ENCODE data around the gene APCS.

APCS gene

GRCh38 chr1:159587461-159587951, at the start of gene APCS:
APCS (plus strand) TSS chr1:159587826; CDS start chr1:159587922, 96 bp downstream.
- H3K4me3 ChIP-seq (ENCODE audit: low read depth in 1 of 2, low read length in 2 of 2): no peak within 1 kb of the TSS
- no peak within 1 kb of the TSS for H3K27ac ChIP-seq (ENCODE audit: low read depth, low read length)

GRCh38 chr1:159548126-159548525, 39.5 kb upstream of the APCS start:
- Histone ChIP-seq H3K9me3 (ENCODE audit: control insufficient read depth in 1 of 2, low read length in 2 of 2) (no peaks in the 10 kb centered on the region), H3K4me1 (ENCODE audit: control insufficient read depth in 1 of 2, insufficient read depth in 2 of 2, low read length in 2 of 2) (no peaks in the 10 kb centered on the region), H3K9ac (ENCODE audit: low read depth in 1 of 2, low read length in 2 of 2) (no peak overlapping the region), H3K27me3 (ENCODE audit: control insufficient read depth in 1 of 2, insufficient read depth in 2 of 2, low read length in 2 of 2) (no peaks in the 10 kb centered on the region), H3K4me3 (ENCODE audit: low read depth in 1 of 2, low read length in 2 of 2) (no peak overlapping the region), H3K36me3 (ENCODE audit: control insufficient read depth in 1 of 2, insufficient read depth in 2 of 2, low read length in 2 of 2) (no peaks in the 10 kb centered on the region), H3K27ac (ENCODE audit: low read depth, low read length) (no peak overlapping the region)

More at GRCh38 chr1:159587461-159587951, at the start of gene APCS:
- Histone ChIP-seq H3K9me3 (ENCODE audit: control insufficient read depth in 1 of 2, low read length in 2 of 2) (no peaks in the 10 kb centered on the region), H3K27me3 (ENCODE audit: control insufficient read depth in 1 of 2, insufficient read depth in 2 of 2, low read length in 2 of 2) (no peaks in the 10 kb centered on the region), H3K4me1 (ENCODE audit: control insufficient read depth in 1 of 2, insufficient read depth in 2 of 2, low read length in 2 of 2) (no peaks in the 10 kb centered on the region), H3K36me3 (ENCODE audit: control insufficient read depth in 1 of 2, insufficient read depth in 2 of 2, low read length in 2 of 2) (no peaks in the 10 kb centered on the region), H3K9ac (ENCODE audit: low read depth in 1 of 2, low read length in 2 of 2) (no peak within 1 kb of the TSS)

- H3K4me1 ChIP-seq (ENCODE audit: control insufficient read depth in 1 of 2, insufficient read depth in 2 of 2, low read length in 2 of 2): no peaks in the 10 kb centered on the region
- no peak overlapping the region for H3K27ac ChIP-seq (ENCODE audit: low read depth, low read length)
- H3K4me3 ChIP-seq (ENCODE audit: low read depth in 1 of 2, low read length in 2 of 2): no peak overlapping the region
- no peaks in the 10 kb centered on the region for H3K9me3 ChIP-seq (ENCODE audit: control insufficient read depth in 1 of 2, low read length in 2 of 2)
- no peak overlapping the region for H3K9ac ChIP-seq (ENCODE audit: low read depth in 1 of 2, low read length in 2 of 2)
- no peaks in the 10 kb centered on the region for H3K27me3 ChIP-seq (ENCODE audit: control insufficient read depth in 1 of 2, insufficient read depth in 2 of 2, low read length in 2 of 2)
- H3K36me3 ChIP-seq (ENCODE audit: control insufficient read depth in 1 of 2, insufficient read depth in 2 of 2, low read length in 2 of 2): no peaks in the 10 kb centered on the region
These were observed 33.4 kb upstream of the APCS start for GRCh38 chr1:159554261-159554660.

- Histone ChIP-seq H3K9me3 (ENCODE audit: control insufficient read depth in 1 of 2, low read length in 2 of 2) (no peaks in the 10 kb centered on the region), H3K36me3 (ENCODE audit: control insufficient read depth in 1 of 2, insufficient read depth in 2 of 2, low read length in 2 of 2) (no peaks in the 10 kb centered on the region), H3K4me3 (ENCODE audit: low read depth in 1 of 2, low read length in 2 of 2) (no peak overlapping the region), H3K27me3 (ENCODE audit: control insufficient read depth in 1 of 2, insufficient read depth in 2 of 2, low read length in 2 of 2) (no peaks in the 10 kb centered on the region), H3K9ac (ENCODE audit: low read depth in 1 of 2, low read length in 2 of 2) (no peak overlapping the region), H3K27ac (ENCODE audit: low read depth, low read length) (no peak overlapping the region), H3K4me1 (ENCODE audit: control insufficient read depth in 1 of 2, insufficient read depth in 2 of 2, low read length in 2 of 2) (no peaks in the 10 kb centered on the region)
These were observed 32.9 kb upstream of the APCS start for GRCh38 chr1:159554696-159555095.

- H3K4me3 ChIP-seq (ENCODE audit: low read depth in 1 of 2, low read length in 2 of 2): no peak overlapping the region
- no peaks in the 10 kb centered on the region for H3K36me3 ChIP-seq (ENCODE audit: control insufficient read depth in 1 of 2, insufficient read depth in 2 of 2, low read length in 2 of 2)
- H3K4me1 ChIP-seq (ENCODE audit: control insufficient read depth in 1 of 2, insufficient read depth in 2 of 2, low read length in 2 of 2): no peaks in the 10 kb centered on the region
- no peaks in the 10 kb centered on the region for H3K9me3 ChIP-seq (ENCODE audit: control insufficient read depth in 1 of 2, low read length in 2 of 2)
- no peak overlapping the region for H3K9ac ChIP-seq (ENCODE audit: low read depth in 1 of 2, low read length in 2 of 2)
- no peak overlapping the region for H3K27ac ChIP-seq (ENCODE audit: low read depth, low read length)
- H3K27me3 ChIP-seq (ENCODE audit: control insufficient read depth in 1 of 2, insufficient read depth in 2 of 2, low read length in 2 of 2): no peaks in the 10 kb centered on the region
These were observed 30.7 kb upstream of the APCS start for GRCh38 chr1:159556931-159557369.

- H3K36me3 ChIP-seq (ENCODE audit: control insufficient read depth in 1 of 2, insufficient read depth in 2 of 2, low read length in 2 of 2): no peaks in the 10 kb centered on the region
- no peaks in the 10 kb centered on the region for H3K27me3 ChIP-seq (ENCODE audit: control insufficient read depth in 1 of 2, insufficient read depth in 2 of 2, low read length in 2 of 2)
- H3K9me3 ChIP-seq (ENCODE audit: control insufficient read depth in 1 of 2, low read length in 2 of 2): peaks cover 0 to 3% of the 10 kb centered on the region in 2 donors
- H3K4me1 ChIP-seq (ENCODE audit: control insufficient read depth in 1 of 2, insufficient read depth in 2 of 2, low read length in 2 of 2): no peaks in the 10 kb centered on the region
- no peak overlapping the region for H3K9ac ChIP-seq (ENCODE audit: low read depth in 1 of 2, low read length in 2 of 2)
- no peak overlapping the region for H3K27ac ChIP-seq (ENCODE audit: low read depth, low read length)
- H3K4me3 ChIP-seq (ENCODE audit: low read depth in 1 of 2, low read length in 2 of 2): no peak overlapping the region
These were observed 27.0 kb upstream of the APCS start for GRCh38 chr1:159560599-159560998.

- Histone ChIP-seq H3K9ac (ENCODE audit: low read depth in 1 of 2, low read length in 2 of 2) (no peak overlapping the region), H3K4me3 (ENCODE audit: low read depth in 1 of 2, low read length in 2 of 2) (no peak overlapping the region), H3K27me3 (ENCODE audit: control insufficient read depth in 1 of 2, insufficient read depth in 2 of 2, low read length in 2 of 2) (no peaks in the 10 kb centered on the region), H3K4me1 (ENCODE audit: control insufficient read depth in 1 of 2, insufficient read depth in 2 of 2, low read length in 2 of 2) (no peaks in the 10 kb centered on the region), H3K9me3 (ENCODE audit: control insufficient read depth in 1 of 2, low read length in 2 of 2) (peaks cover 0 to 3% of the 10 kb centered on the region in 2 donors), H3K36me3 (ENCODE audit: control insufficient read depth in 1 of 2, insufficient read depth in 2 of 2, low read length in 2 of 2) (no peaks in the 10 kb centered on the region), H3K27ac (ENCODE audit: low read depth, low read length) (no peak overlapping the region)
These were observed 26.1 kb upstream of the APCS start for GRCh38 chr1:159561497-159561896.

GRCh38 chr1:159562680-159563079, 24.9 kb upstream of the APCS start:
- Histone ChIP-seq H3K9me3 (ENCODE audit: control insufficient read depth in 1 of 2, low read length in 2 of 2) (peaks cover 0 to 3% of the 10 kb centered on the region in 2 donors), H3K36me3 (ENCODE audit: control insufficient read depth in 1 of 2, insufficient read depth in 2 of 2, low read length in 2 of 2) (no peaks in the 10 kb centered on the region), H3K27me3 (ENCODE audit: control insufficient read depth in 1 of 2, insufficient read depth in 2 of 2, low read length in 2 of 2) (no peaks in the 10 kb centered on the region), H3K27ac (ENCODE audit: low read depth, low read length) (no peak overlapping the region), H3K4me3 (ENCODE audit: low read depth in 1 of 2, low read length in 2 of 2) (no peak overlapping the region), H3K9ac (ENCODE audit: low read depth in 1 of 2, low read length in 2 of 2) (no peak overlapping the region), H3K4me1 (ENCODE audit: control insufficient read depth in 1 of 2, insufficient read depth in 2 of 2, low read length in 2 of 2) (no peaks in the 10 kb centered on the region)

- Histone ChIP-seq H3K9ac (ENCODE audit: low read depth in 1 of 2, low read length in 2 of 2) (no peak overlapping the region), H3K4me1 (ENCODE audit: control insufficient read depth in 1 of 2, insufficient read depth in 2 of 2, low read length in 2 of 2) (no peaks in the 10 kb centered on the region), H3K36me3 (ENCODE audit: control insufficient read depth in 1 of 2, insufficient read depth in 2 of 2, low read length in 2 of 2) (no peaks in the 10 kb centered on the region), H3K27ac (ENCODE audit: low read depth, low read length) (no peak overlapping the region), H3K27me3 (ENCODE audit: control insufficient read depth in 1 of 2, insufficient read depth in 2 of 2, low read length in 2 of 2) (no peaks in the 10 kb centered on the region), H3K4me3 (ENCODE audit: low read depth in 1 of 2, low read length in 2 of 2) (no peak overlapping the region), H3K9me3 (ENCODE audit: control insufficient read depth in 1 of 2, low read length in 2 of 2) (no peaks in the 10 kb centered on the region)
These were observed 10.2 kb upstream of the APCS start for GRCh38 chr1:159577446-159577845.

- no peaks in the 10 kb centered on the region for H3K27me3 ChIP-seq (ENCODE audit: control insufficient read depth in 1 of 2, insufficient read depth in 2 of 2, low read length in 2 of 2)
- no peaks in the 10 kb centered on the region for H3K4me1 ChIP-seq (ENCODE audit: control insufficient read depth in 1 of 2, insufficient read depth in 2 of 2, low read length in 2 of 2)
- no peaks in the 10 kb centered on the region for H3K36me3 ChIP-seq (ENCODE audit: control insufficient read depth in 1 of 2, insufficient read depth in 2 of 2, low read length in 2 of 2)
- H3K27ac ChIP-seq (ENCODE audit: low read depth, low read length): no peak overlapping the region
- no peaks in the 10 kb centered on the region for H3K9me3 ChIP-seq (ENCODE audit: control insufficient read depth in 1 of 2, low read length in 2 of 2)
- H3K9ac ChIP-seq (ENCODE audit: low read depth in 1 of 2, low read length in 2 of 2): no peak overlapping the region
- no peak overlapping the region for H3K4me3 ChIP-seq (ENCODE audit: low read depth in 1 of 2, low read length in 2 of 2)
These were observed 7.3 kb upstream of the APCS start for GRCh38 chr1:159580340-159580739.

GRCh38 chr1:159581422-159581821, 6.2 kb upstream of the APCS start:
- Histone ChIP-seq H3K4me1 (ENCODE audit: control insufficient read depth in 1 of 2, insufficient read depth in 2 of 2, low read length in 2 of 2) (no peaks in the 10 kb centered on the region), H3K9me3 (ENCODE audit: control insufficient read depth in 1 of 2, low read length in 2 of 2) (no peaks in the 10 kb centered on the region), H3K4me3 (ENCODE audit: low read depth in 1 of 2, low read length in 2 of 2) (no peak overlapping the region), H3K9ac (ENCODE audit: low read depth in 1 of 2, low read length in 2 of 2) (no peak overlapping the region), H3K36me3 (ENCODE audit: control insufficient read depth in 1 of 2, insufficient read depth in 2 of 2, low read length in 2 of 2) (no peaks in the 10 kb centered on the region), H3K27ac (ENCODE audit: low read depth, low read length) (no peak overlapping the region), H3K27me3 (ENCODE audit: control insufficient read depth in 1 of 2, insufficient read depth in 2 of 2, low read length in 2 of 2) (no peaks in the 10 kb centered on the region)
